ENCODE measurements around the gene PLEKHG2. TPM values are rescaled to one million over a fixed set of nuclear protein-coding genes. Genes with fewer than 3 reads are reported as not detected.

PLEKHG2 gene
- total RNA-seq, 1 experiment from 2014 or later: 29.0 TPM

GRCh38 chr19:39386557-39386956, 25.9 kb upstream of the PLEKHG2 start:
- peaks cover 7 to 8% of the 10 kb centered on the region in 2 experiments; a peak in 3 of 4 replicates for H3K4me1 ChIP-seq (ENCODE audit: control insufficient read depth in 1 of 2, insufficient read depth in 2 of 2, low read length in 2 of 2)
- DNase-seq (ENCODE audit: low read depth, low spot score): no peak
- H3K4me2 ChIP-seq (ENCODE audit: low read length): no peak overlapping the region
- H3K9me3 ChIP-seq (ENCODE audit: control insufficient read depth in 1 of 2, insufficient read depth in 1 of 2, low read depth in 1 of 2, low read length in 2 of 2): no peaks in the 10 kb centered on the region
- H3K9me2 ChIP-seq (ENCODE audit: insufficient read depth): no peaks in the 10 kb centered on the region
- H3K79me2 ChIP-seq (ENCODE audit: insufficient read depth, low read length): peaks cover 20% of the 10 kb centered on the region
- no peak overlapping the region for H3K9ac ChIP-seq (ENCODE audit: low read length)
- no peaks in the 10 kb centered on the region for H4K20me1 ChIP-seq (ENCODE audit: insufficient read depth)
- H2AFZ ChIP-seq (ENCODE audit: low read depth, low read length, poor library complexity, severe bottlenecking): no peak overlapping the region
- RAD21 ChIA-PET (ENCODE audit: low non-redundant PET in 1 of 2, low total read pairs in 2 of 2, uncharacterized antibody in 2 of 2, unreplicated experiment in 2 of 2): no interaction called here
- intact Hi-C loops (cut with micrococcal nuclease): no loop called here
- H3K27ac ChIP-seq (ENCODE audit: low read depth, low read length): no peak overlapping the region
- peaks cover 41 to 42% of the 10 kb centered on the region in 2 experiments; a peak in 3 of 4 replicates for H3K36me3 ChIP-seq (ENCODE audit: control insufficient read depth in 1 of 2, insufficient read depth in 2 of 2, low read length in 2 of 2)
- CTCF ChIA-PET: no interaction called here
- TF ChIP-seq SP1 (IDR thresholded peaks at IDR 0.05; ENCODE audit: low read depth) (no peak), CBX3 (IDR thresholded peaks at IDR 0.05; ENCODE audit: low read depth) (no peak), EGR1 (IDR thresholded peaks at IDR 0.05; ENCODE audit: low read depth) (no peak)
- no peaks in the 10 kb centered on the region for H3K27me3 ChIP-seq (ENCODE audit: insufficient read depth, low read length)
- H3K4me3 ChIP-seq (replicated peaks in 1 of 2; ENCODE audit: low read depth in 1 of 2, low read length in 2 of 2): no peak overlapping the region
- no TSS peak for BruUV-seq (replicated peaks)
- POLR2A ChIA-PET: interaction anchor here (0.6 kb wide), 1 partner anchor 45 kb away, joined by 4 read pairs; the partner anchor contains the start of gene SAMD4B
- ATAC-seq: no peak

- no peak overlapping the region for H3K4me3 ChIP-seq (replicated peaks in 1 of 2; ENCODE audit: low read depth in 1 of 2, low read length in 2 of 2)
- H3K4me2 ChIP-seq (ENCODE audit: low read length): no peak overlapping the region
- POLR2A ChIA-PET: no interaction called here
- H3K4me1 ChIP-seq (ENCODE audit: control insufficient read depth in 1 of 2, insufficient read depth in 2 of 2, low read length in 2 of 2): peaks cover 14% of the 10 kb centered on the region in 2 experiments
- no peaks in the 10 kb centered on the region for H4K20me1 ChIP-seq (ENCODE audit: insufficient read depth)
- RAD21 ChIA-PET (ENCODE audit: low non-redundant PET in 1 of 2, low total read pairs in 2 of 2, uncharacterized antibody in 2 of 2, unreplicated experiment in 2 of 2): no interaction called here
- H3K9ac ChIP-seq (ENCODE audit: low read length): no peak overlapping the region
- peaks cover 38% of the 10 kb centered on the region for H3K79me2 ChIP-seq (ENCODE audit: insufficient read depth, low read length)
- H3K27me3 ChIP-seq (ENCODE audit: insufficient read depth, low read length): no peaks in the 10 kb centered on the region
- CTCF ChIA-PET: no interaction called here
- DNase-seq (ENCODE audit: low read depth, low spot score) (no peak), ATAC-seq (no peak)
- intact Hi-C loops (cut with micrococcal nuclease): no loop called here
- no peak for TF ChIP-seq ZBTB33 (IDR thresholded peaks at IDR 0.05; ENCODE audit: extremely low read depth, insufficient replicate concordance, low read length)
- TF ChIP-seq EGR1 (IDR thresholded peaks at IDR 0.05; ENCODE audit: low read depth): no peak
- no peak for TF ChIP-seq RAD21 (IDR thresholded peaks at IDR 0.05; ENCODE audit: low read depth)
- no peak for TF ChIP-seq CTCF (IDR thresholded peaks at IDR 0.05 in 2 of 3, conservative IDR thresholded peaks at IDR 0.05 in 1 of 3; ENCODE audit: borderline replicate concordance in 1 of 3, insufficient read depth in 1 of 3, low read depth in 2 of 3, low read length in 2 of 3)
- no peak for TF ChIP-seq ATF3 (IDR thresholded peaks at IDR 0.05)
- TF ChIP-seq FOSL1 (IDR thresholded peaks at IDR 0.05; ENCODE audit: low read depth): no peak
- TF ChIP-seq MAX (IDR thresholded peaks at IDR 0.05): no peak
- no peak for TF ChIP-seq SP1 (IDR thresholded peaks at IDR 0.05; ENCODE audit: low read depth)
- no peak for TF ChIP-seq ZNF274 (IDR thresholded peaks at IDR 0.05; ENCODE audit: low read depth, low read length)
- TF ChIP-seq CBX3 (IDR thresholded peaks at IDR 0.05; ENCODE audit: low read depth): no peak
- TF ChIP-seq POLR2A (IDR thresholded peaks at IDR 0.05; ENCODE audit: borderline replicate concordance, extremely low read depth, insufficient read depth, insufficient read length): no peak
- TF ChIP-seq SRF (IDR thresholded peaks at IDR 0.05; ENCODE audit: low read depth): no peak
- TF ChIP-seq ZFX (IDR thresholded peaks at IDR 0.05): no peak
- TF ChIP-seq JUND (IDR thresholded peaks at IDR 0.05): no peak
- TF ChIP-seq EZH2phosphoT487 (IDR thresholded peaks at IDR 0.05; ENCODE audit: borderline replicate concordance): no peak
- no peak for TF ChIP-seq SIN3A (IDR thresholded peaks at IDR 0.05; ENCODE audit: low read depth)
- no peak for TF ChIP-seq CEBPB (IDR thresholded peaks at IDR 0.05; ENCODE audit: low read depth)
- TF ChIP-seq ELF1 (IDR thresholded peaks at IDR 0.05; ENCODE audit: borderline replicate concordance, low read depth): no peak
- no peaks in the 10 kb centered on the region for H3K9me2 ChIP-seq (ENCODE audit: insufficient read depth)
- H3K9me3 ChIP-seq (ENCODE audit: control insufficient read depth in 1 of 2, insufficient read depth in 1 of 2, low read depth in 1 of 2, low read length in 2 of 2): no peaks in the 10 kb centered on the region
- peaks cover 32 to 38% of the 10 kb centered on the region in 2 experiments; a peak in 3 of 4 replicates for H3K36me3 ChIP-seq (ENCODE audit: control insufficient read depth in 1 of 2, insufficient read depth in 2 of 2, low read length in 2 of 2)
- no peak overlapping the region for H2AFZ ChIP-seq (ENCODE audit: low read depth, low read length, poor library complexity, severe bottlenecking)
- BruUV-seq (replicated peaks): no TSS peak
- no peak overlapping the region for H3K27ac ChIP-seq (ENCODE audit: low read depth, low read length)
Measured at GRCh38 chr19:39388657-39389056, 23.8 kb upstream of the PLEKHG2 start.
